Raji (cell line): ENCODE measurements around the gene GAS2L3.

Source experiments
- POLR2A ChIP-seq: IDR thresholded peaks from 2 replicates; pipeline ENCODE4 v1.6.1; 2011; ENCODE audit warnings: low read depth, low read length, control low read depth; ENCODE audit not compliant: insufficient read depth

GAS2L3 gene

DNA sequence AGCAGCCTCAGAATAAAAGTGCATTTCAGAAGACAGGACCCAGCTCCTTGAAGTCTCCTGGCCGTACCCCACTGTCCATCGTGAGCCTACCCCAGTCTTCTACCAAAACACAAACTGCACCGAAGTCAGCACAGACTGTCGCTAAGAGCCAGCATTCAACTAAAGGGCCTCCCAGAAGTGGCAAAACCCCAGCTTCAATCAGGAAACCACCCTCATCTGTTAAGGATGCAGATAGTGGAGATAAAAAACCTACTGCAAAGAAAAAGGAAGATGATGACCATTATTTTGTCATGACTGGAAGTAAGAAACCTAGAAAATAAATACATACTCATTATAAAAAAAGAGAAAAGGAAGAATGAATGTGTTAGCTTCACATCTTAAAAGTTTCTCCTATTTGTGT lies 51.1 kb downstream of the GAS2L3 start:
- TF ChIP-seq POLR2A, result no peak

DNA sequence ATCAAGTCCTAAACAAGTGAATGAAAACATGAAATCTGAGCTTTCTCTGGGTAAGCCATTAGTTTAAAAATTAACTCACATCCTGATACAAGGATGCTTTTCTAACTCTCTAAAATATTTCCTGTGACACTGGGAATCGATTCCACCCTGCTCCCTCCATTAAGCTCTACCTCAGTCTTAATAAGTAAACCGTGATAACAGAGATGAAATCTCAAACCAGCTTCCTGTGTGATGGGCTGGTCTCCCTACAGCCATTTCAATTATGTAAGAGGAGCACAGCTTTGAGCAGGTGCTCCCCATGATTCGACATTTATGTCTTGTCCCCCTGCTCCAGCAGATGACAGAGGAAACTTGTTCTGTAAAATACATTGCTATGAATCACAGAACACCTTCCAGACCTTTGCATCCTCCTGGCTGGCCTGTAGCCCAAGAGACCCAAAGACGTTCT lies 59.0 kb downstream of the GAS2L3 start:
- no peak for TF ChIP-seq POLR2A

DNA sequence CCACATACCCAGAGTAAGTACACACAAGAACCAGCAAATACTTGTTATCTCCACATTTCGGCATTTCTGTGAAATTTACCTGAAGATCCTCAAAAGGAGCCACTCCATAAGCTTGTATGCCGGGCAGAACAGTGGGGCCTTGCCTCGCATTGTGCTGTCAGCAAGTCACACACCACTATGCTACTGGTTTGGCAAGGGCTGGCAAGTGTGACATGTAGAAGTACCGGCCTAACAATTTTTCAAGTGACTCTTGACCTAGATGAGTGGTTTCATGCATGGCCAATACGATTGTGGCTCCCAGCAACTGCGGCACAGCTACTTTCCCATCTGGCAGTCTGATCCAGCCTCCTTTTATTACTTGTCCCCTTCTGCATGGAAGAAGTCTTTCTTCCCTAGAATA lies 69.8 kb downstream of the GAS2L3 start:
- TF ChIP-seq POLR2A, result no peak

DNA sequence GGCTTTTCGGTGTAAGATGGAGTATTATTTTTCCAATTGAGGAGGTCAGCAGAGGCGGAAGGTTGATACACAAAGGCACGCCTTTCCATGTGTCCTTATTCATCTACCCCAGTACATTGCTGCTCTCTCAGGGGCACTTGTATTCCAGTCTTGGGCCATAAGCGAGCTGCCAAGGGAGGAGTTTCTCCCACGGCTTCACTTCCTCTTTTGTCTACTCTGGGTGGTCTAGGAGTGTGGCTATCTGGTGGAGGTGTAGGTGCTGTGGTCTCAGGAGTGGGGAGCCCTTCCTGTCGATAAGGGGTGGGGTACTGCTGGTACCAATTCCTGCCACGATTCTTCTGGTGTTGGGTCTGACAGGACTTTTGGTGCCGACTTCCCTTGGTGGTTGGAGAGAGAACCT lies 73.4 kb downstream of the GAS2L3 start:
- no peak for TF ChIP-seq POLR2A

DNA sequence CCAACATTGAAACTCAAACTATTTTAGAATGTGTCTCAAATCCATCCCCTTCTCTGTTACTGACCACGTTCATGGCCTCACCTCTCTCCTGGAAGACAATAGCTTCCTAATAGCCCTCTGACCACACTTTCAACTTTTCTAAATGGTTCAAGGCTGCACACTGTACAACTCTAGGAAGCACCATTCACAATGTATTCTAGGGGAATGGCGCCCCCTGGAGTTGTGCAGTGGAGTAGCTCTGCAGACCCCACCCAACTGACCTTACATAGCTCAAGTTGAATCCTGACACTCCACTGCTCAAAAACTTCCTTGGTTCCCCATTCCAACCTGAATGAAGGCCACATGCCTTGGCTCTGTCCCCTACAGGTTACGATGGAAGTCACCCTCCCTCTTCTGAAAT lies 77.6 kb downstream of the GAS2L3 start:
- no peak for TF ChIP-seq POLR2A

DNA sequence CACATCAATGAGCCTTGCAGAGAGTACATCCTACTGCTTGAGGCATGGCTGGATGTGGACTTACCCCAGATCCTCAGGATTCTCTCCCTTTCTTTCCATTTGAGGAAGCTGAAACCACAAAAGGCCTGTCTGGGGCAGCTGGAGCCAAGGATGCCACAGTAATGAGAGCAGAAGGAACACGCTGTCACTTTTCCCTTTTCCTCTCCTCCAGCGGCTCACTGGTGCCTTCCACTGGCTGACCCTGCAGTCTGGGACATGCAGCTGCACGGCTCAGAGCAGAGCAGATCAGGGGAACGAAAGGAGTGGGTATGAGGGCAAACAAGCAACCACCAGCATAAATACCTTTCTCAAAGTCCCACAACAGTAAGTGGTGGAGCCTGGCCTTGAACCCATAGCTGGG lies 78.2 kb downstream of the GAS2L3 start:
- no peak for TF ChIP-seq POLR2A

DNA sequence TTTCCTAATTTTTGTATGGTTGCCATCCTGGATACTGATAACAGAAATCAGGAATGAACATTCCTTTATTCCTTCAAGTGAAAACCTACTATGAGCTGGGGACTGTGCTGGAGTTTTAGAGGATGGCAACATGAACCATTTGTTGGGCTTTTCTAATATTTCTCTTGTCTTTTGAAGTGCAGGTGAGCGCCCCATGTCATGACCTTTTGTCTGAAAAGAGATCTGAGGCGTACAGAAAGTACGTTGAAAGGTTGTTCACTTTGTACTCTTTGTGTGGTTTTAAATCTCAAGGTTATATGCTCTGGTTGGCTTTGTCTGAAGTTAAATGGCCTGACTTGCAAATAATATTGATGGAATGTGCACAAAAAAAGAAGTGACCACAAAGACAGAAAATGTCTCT lies 79.0 kb downstream of the GAS2L3 start:
- no peak for TF ChIP-seq POLR2A

DNA sequence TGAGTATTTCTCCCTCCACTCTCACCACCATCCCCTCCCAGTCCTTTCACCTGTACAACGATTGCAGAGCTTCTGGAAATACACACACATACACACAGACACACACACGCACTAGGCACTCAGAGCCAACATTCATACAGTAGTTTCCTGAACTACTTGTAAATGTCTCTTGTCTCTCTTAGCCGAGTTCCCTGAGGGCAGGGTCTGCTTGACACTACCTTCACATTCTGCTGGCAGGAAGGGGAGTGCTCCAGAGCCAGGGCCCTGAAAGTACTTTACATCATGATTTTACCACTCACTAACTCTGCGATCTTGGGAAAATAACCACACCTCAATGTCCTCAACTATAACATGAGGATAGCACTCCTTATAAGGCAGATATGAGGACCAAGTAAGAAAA lies 82.7 kb downstream of the GAS2L3 start:
- no peak for TF ChIP-seq POLR2A

DNA sequence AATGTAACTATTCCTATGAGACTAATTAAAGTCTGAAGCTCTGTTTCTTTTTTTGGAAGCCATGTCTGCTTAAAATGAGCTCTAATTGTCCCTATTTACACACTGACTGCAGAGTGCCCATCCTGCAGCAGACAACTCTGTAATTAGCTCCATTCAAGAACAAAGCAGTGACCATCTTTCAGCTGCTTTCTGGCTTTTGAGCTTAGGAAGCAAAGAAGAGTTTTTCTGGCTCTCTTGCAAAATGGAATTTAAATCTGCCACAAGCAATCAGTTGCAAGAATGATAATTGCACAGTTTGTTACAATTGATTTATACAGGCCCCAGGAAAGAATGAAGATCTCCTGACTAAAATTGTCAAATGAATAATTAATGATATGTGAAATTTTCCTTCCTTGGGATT lies 83.4 kb downstream of the GAS2L3 start:
- TF ChIP-seq POLR2A, result no peak

DNA sequence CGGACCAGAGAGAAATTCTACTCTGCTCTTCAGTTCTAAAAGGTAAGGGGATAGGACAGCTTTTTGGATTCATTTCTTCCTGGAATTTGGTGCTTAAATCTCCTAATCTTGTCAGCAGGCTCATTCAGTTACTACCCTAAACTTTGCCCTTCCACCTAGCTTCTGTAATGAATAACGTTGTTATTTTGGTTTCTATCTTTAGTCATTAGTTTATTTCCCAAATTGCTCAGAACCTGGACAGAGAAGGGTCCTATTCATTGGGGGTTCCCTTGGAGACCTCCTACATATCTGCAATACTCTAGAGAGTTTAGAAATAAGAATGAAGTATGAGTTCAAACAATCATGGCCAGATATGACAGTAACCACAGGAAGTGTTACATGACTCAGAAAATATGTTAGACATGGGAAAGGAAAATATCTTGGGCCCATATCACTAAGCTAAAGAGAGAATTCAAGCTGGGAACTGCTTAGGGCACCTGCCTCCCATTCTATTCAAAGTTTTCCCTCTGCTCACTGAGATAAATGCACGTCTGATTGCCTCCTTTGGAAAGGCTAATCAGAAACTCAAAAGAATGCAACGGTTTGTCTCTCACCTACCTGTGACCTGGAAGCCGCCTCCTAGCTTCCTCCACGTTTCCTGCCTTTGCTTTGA lies 87.9 kb downstream of the GAS2L3 start:
- no peak for TF ChIP-seq POLR2A

DNA sequence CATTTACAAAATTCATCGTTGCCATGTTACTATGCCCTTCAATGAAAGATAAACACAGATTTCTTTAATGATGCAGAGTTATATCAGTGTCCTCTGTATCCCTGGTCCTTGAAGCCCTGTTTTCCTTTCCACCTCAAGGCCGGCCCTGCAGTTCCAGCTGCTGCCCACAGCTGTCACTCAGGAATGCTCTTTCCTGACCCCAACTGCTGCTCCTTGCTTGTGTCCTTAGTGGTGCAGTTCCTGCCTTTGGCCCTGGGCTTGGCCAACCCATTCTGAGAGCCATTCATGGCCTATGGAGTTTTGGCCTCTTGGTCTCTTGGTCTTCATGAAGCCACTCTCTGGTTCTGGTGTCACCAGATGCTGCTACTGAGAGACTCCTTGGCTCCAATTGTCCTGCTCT lies 93.1 kb downstream of the GAS2L3 start:
- TF ChIP-seq POLR2A, result no peak

DNA sequence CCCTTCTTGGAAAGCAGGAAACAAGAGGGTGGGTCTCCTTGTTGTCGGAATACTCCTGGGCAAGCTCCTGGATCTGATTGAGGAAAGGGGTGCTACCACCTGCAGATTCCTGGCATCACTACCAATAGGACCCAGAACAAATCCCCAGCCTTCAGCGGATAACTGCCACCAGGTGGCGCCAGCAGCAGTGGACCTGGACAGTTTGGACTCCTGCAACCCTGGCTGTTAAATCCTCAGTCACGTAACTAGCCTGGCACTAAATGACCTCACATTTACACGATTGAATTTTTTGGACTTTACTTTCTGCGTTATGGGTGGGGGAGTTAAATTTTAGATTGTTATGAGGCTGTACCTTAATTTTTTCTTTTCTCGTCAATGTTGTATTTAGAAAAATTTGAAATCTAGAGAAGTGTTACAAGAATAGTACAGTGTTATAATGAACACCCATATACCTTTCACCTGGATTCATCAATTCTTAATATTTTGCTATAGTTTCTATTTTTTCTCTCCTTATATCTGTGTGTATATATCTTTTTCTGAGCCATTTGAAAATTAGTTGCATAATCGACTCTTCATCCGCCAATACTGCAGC lies 95.6 kb downstream of the GAS2L3 start:
- no peak for TF ChIP-seq POLR2A

DNA sequence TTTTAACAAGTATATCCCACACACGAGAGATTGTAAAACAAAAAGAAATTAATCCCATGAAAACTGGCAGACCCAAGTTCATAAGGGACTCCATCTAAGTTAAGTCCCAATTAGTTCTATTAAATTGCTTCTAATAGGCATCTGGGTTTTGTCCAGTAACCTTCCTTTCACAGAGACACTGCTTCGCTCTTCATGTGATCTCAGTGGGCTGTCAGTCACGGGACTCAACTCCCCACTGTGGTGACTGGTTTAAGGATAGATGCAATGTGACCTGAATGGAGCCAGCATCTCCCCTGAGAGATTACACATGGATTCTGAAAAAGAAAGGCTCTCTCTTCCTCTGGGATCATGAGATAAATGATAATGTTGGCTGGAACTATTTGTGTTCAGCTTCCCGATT lies 96.4 kb downstream of the GAS2L3 start:
- no peak for TF ChIP-seq POLR2A

DNA sequence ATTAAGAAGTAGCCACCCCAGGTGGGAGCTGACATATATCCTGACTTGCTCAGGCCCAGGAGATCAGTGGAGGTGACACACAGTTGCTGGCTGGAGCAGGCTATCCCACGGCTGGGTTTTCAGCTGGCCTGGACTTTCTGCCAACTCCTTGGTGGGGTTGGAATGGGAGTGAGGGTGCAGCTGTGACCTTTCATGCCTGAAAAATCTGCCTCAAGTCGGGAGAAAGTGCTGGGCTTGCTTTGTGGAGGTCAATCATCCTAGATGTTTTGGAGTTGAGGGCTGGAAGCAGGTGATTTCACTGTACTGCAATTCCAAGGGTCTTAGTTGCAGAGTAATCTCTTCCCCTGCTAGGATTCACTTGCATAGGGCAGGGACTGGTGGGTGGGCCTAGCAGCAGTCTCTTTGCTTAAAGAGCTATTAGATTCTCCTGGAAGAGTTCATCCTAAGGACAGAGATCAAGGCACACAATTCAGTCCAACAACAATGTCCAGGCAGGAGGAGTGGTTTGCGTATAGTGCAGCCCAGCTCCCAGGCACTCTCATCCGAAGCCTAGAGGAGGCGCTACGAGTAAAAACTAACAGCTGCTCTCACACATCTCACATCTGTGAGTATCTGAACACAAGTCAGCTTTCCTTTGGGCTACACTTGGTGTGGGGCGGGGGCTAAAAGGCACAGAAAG lies 98.1 kb downstream of the GAS2L3 start:
- TF ChIP-seq POLR2A, result no peak

DNA sequence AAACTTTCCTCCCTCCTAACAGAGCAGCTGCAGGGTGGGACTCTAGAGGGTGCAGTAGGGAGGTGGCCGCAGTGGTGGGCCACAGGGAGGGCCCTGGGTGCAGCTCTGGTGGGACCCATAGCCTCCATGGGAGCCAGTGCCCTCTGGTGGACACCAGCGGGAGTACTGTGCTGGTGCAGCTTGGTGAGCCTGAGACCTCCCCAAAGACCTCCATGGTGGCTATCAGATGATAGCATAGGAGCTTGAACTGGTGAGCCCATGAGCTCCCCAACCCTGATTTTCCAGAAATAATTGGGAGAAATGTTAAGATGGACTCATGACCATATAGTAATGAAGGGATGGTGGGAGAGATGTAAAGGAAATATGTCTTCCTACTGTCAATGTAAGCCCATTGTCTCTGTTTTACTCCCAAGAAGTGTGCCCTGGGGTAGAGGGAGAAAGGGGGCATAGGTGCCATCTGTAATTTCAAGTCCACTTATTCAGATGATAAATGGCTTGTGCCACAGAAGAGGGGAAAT lies 98.7 kb downstream of the GAS2L3 start:
- TF ChIP-seq POLR2A, result no peak
